Panc1 (cell line): Measurements from ENCODE around the gene COMMD7. TPM values are rescaled to one million over a fixed set of nuclear protein-coding genes. Genes with fewer than 3 reads are reported as not detected.
"Not testable (repeated sequence)": the region's sequence is repeated elsewhere in the genome, so short reads cannot be mapped to it uniquely, and the experiment has no call there.

ENCODE experiments used
- ATAC-seq: fragments of 200-7000 bp; cut with Tn5 transposase; 2 replicates; pipeline ENCODE4 v1.9.1; 2020; ENCODE audit warnings: mild to moderate bottlenecking, moderate library complexity
- BruUV-seq: library from RNA; stranded (reverse); fragments of 400-500 nt; replicated peaks from 2 replicates; lab custom pipeline; 2021; lab: Mats Ljungman, UMichigan
- CTCF ChIA-PET: fragments of 300-600 bp; sonication (Branson Sonifier 250); formaldehyde crosslinking; loops from one replicate; lab custom pipeline; 2022; ENCODE audit warnings: antibody characterized with exemption; lab: Charles Lee
- POLR2A ChIA-PET: fragments of 300-600 bp; sonication (Branson Sonifier 250); formaldehyde crosslinking; loops from one replicate; lab custom pipeline; 2022; ENCODE audit warnings: antibody characterized with exemption; lab: Charles Lee
- DNase-seq: peaks from one replicate; pipeline ENCODE4 v3.0.0-alpha.2; 2010; ENCODE audit warnings: low read depth, low spot score
- H3K27ac ChIP-seq: 2 replicates; pipeline ENCODE4 v1.5.1; 2011; ENCODE audit warnings: mild to moderate bottlenecking, low read length, inconsistent platforms
- H3K27me3 ChIP-seq: fragments of 200-500 bp; sonication (Bioruptor generic); 2 replicates; pipeline ENCODE4 v1.6.0; 2014; ENCODE audit warnings: low read length, inconsistent platforms; ENCODE audit not compliant: control insufficient read depth, insufficient read depth
- H3K36me3 ChIP-seq: fragments of 200-500 bp; sonication (Bioruptor generic); 2 replicates; pipeline ENCODE4 v1.5.1; 2014; ENCODE audit warnings: inconsistent platforms, mild to moderate bottlenecking, low read length, moderate library complexity; ENCODE audit not compliant: control insufficient read depth, insufficient read depth
- H3K4me1 ChIP-seq: 2 replicates; pipeline ENCODE4 v1.5.1; 2011; ENCODE audit warnings: inconsistent platforms, mild to moderate bottlenecking, low read length, moderate library complexity; ENCODE audit not compliant: control insufficient read depth, insufficient read depth
- H3K4me3 ChIP-seq, 2 experiments: 2 replicates each; pipeline ENCODE4 v1.5.1; 2011 to 2012; ENCODE audit warnings: low read depth in 2 of 2, low read length in 2 of 2, mild to moderate bottlenecking in 2 of 2, inconsistent platforms in 1 of 2, moderate library complexity in 1 of 2
- H3K9me3 ChIP-seq: fragments of 200-500 bp; sonication (Bioruptor generic); 2 replicates; pipeline ENCODE4 v1.5.1; 2014; ENCODE audit warnings: low read depth, mild to moderate bottlenecking, inconsistent platforms, low read length, moderate library complexity; ENCODE audit not compliant: control insufficient read depth, insufficient read depth
- POLR2AphosphoS5 ChIP-seq: IDR thresholded peaks from 2 replicates; pipeline ENCODE4 v1.6.1; 2012; ENCODE audit warnings: mild to moderate bottlenecking, low read depth, low read length, moderate library complexity
- SIN3A ChIP-seq: IDR thresholded peaks from 2 replicates; pipeline ENCODE4 v1.6.1; 2012; ENCODE audit warnings: low read depth, mild to moderate bottlenecking, low read length, moderate library complexity, borderline replicate concordance; ENCODE audit not compliant: insufficient read depth
- TCF7L2 ChIP-seq: IDR thresholded peaks from 2 replicates; pipeline ENCODE4 v1.6.1; 2011; ENCODE audit warnings: mild to moderate bottlenecking, low read depth, low read length, inconsistent platforms
- in situ Hi-C: cut with HindIII; loops from 2 replicates; pipeline ENCODE4 v1.10.0; 2016; ENCODE audit warnings: low sequenced_read_pairs, low pct_unique_long_range_greater_than_20kb
- intact Hi-C: fragments of 100-400 bp; cut with micrococcal nuclease; formaldehyde crosslinking; loops from one replicate; pipeline ENCODE4 v1.10.0; 2022; ENCODE audit not compliant: unreplicated experiment
- total RNA-seq: library from RNA; stranded (reverse); gene quantifications from one replicate; pipeline ENCODE4 v1.2.1, GENCODE V29; 2021; ENCODE audit not compliant: unreplicated experiment
- TF ChIP-seq, protein P1 (sequence below), 2 experiments: IDR thresholded peaks; 2 replicates each; pipeline ENCODE4 v1.6.1; 2011 to 2012; ENCODE audit warnings: low read depth in 2 of 2, control low read depth in 1 of 2, low read length in 1 of 2, mild to moderate bottlenecking in 1 of 2, moderate library complexity in 1 of 2; ENCODE audit not compliant: insufficient read depth in 1 of 2
- TF ChIP-seq, protein P2 (sequence below): fragments of 450-650 bp; IDR thresholded peaks from 2 replicates; pipeline ENCODE4 v1.5.1; 2017; ENCODE audit warnings: mild to moderate bottlenecking

Gene COMMD7
- total RNA-seq, 1 experiment from 2014 or later, result 24.8 TPM

DNA sequence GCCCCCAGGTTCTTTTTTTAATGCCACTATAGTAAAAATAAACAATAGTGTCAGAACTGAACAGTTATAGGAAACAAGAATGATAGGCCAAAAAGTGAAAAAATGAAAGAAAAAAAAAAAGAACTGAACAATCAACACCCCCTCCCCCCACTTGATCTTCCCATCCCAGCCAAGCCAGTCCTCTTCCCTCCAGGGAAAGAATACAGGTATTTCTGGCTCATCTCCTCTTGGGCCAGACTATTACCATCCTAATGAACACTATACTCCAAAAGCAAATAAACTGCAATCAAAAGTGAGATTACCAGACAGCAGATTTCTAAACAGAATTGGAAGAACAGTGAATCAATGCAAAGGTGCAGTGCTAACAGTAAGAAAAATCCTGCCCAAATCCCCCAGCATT is 48.2 kb downstream of the COMMD7 start:
- ChIA-PET POLR2A (no interaction called here), CTCF (no interaction called here)
- H3K4me1 ChIP-seq, result no peaks in the 10 kb centered on the region
- TF ChIP-seq, protein P1, sequence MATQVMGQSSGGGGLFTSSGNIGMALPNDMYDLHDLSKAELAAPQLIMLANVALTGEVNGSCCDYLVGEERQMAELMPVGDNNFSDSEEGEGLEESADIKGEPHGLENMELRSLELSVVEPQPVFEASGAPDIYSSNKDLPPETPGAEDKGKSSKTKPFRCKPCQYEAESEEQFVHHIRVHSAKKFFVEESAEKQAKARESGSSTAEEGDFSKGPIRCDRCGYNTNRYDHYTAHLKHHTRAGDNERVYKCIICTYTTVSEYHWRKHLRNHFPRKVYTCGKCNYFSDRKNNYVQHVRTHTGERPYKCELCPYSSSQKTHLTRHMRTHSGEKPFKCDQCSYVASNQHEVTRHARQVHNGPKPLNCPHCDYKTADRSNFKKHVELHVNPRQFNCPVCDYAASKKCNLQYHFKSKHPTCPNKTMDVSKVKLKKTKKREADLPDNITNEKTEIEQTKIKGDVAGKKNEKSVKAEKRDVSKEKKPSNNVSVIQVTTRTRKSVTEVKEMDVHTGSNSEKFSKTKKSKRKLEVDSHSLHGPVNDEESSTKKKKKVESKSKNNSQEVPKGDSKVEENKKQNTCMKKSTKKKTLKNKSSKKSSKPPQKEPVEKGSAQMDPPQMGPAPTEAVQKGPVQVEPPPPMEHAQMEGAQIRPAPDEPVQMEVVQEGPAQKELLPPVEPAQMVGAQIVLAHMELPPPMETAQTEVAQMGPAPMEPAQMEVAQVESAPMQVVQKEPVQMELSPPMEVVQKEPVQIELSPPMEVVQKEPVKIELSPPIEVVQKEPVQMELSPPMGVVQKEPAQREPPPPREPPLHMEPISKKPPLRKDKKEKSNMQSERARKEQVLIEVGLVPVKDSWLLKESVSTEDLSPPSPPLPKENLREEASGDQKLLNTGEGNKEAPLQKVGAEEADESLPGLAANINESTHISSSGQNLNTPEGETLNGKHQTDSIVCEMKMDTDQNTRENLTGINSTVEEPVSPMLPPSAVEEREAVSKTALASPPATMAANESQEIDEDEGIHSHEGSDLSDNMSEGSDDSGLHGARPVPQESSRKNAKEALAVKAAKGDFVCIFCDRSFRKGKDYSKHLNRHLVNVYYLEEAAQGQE (IDR thresholded peaks at IDR 0.05; ENCODE audit: insufficient read depth in 1 of 2, low read depth in 2 of 2, low read length in 1 of 2), result no peak
- TF ChIP-seq, protein P2, sequence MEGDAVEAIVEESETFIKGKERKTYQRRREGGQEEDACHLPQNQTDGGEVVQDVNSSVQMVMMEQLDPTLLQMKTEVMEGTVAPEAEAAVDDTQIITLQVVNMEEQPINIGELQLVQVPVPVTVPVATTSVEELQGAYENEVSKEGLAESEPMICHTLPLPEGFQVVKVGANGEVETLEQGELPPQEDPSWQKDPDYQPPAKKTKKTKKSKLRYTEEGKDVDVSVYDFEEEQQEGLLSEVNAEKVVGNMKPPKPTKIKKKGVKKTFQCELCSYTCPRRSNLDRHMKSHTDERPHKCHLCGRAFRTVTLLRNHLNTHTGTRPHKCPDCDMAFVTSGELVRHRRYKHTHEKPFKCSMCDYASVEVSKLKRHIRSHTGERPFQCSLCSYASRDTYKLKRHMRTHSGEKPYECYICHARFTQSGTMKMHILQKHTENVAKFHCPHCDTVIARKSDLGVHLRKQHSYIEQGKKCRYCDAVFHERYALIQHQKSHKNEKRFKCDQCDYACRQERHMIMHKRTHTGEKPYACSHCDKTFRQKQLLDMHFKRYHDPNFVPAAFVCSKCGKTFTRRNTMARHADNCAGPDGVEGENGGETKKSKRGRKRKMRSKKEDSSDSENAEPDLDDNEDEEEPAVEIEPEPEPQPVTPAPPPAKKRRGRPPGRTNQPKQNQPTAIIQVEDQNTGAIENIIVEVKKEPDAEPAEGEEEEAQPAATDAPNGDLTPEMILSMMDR, result no peak
- TF ChIP-seq SIN3A (no peak), POLR2AphosphoS5 (no peak), TCF7L2 (no peak)
- no peak overlapping the region for H3K4me3 ChIP-seq
- no peaks in the 10 kb centered on the region for H3K27me3 ChIP-seq
- no TSS peak for BruUV-seq
- H3K36me3 ChIP-seq, result no peaks in the 10 kb centered on the region
- no peaks in the 10 kb centered on the region for H3K9me3 ChIP-seq
- no peak overlapping the region for H3K27ac ChIP-seq
- DNase-seq, result no peak
- no peak for ATAC-seq
- in situ Hi-C loops, result no loop called here
- intact Hi-C loops, result no loop called here

DNA sequence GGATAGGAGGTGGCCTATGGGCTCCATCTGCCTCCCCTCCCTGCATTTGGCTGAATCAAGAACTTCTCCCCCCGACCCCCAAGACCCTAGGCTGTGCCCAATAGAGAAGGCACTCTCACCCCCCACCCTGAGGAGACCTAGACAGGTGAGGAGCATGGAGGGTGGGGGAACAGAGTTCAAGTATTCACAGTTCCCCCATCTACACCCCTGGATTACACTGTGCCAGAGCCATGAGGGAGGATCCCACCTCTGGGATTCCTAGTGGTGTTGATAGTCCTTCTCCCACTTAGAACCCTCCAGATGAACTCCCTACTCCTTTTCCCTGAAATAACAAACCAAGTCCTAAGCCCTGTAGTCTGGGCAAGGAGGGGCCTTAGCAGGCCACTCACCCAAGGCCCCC is 54.3 kb downstream of the COMMD7 start:
- DNase-seq, BruUV-seq, POLR2A ChIA-PET, CTCF ChIA-PET, in situ Hi-C loops, H3K27me3 ChIP-seq, H3K4me1 ChIP-seq, H3K27ac ChIP-seq, intact Hi-C loops, H3K36me3 ChIP-seq, H3K9me3 ChIP-seq, H3K4me3 ChIP-seq: not testable (repeated sequence)
- ATAC-seq, result peak; percentile 53; the same call in 1 of the 2 replicates

DNA sequence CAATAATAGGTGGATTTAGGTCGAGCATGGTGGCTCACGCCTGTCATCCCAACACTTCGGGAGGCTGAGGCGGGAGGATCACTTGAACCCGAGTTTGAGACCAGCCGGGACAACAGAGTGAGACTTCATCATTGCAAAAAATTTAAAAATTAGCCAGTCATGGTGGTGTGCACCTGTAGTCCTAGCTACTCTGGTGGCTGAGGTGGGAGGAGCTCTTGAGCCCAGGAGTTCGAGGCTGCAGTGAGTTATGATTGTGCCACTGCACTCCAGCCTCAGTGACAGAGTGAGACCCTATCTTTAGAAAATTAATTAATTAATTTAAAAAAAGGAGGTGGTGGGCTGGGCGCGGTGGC is 56.1 kb downstream of the COMMD7 start:
- no TSS peak for BruUV-seq
- DNase-seq, result no peak
- ChIA-PET CTCF (no interaction called here), POLR2A (no interaction called here)
- intact Hi-C loops, result no loop called here
- TF ChIP-seq, protein P1 (IDR thresholded peaks at IDR 0.05; ENCODE audit: insufficient read depth in 1 of 2, low read depth in 2 of 2, low read length in 1 of 2), result no peak
- TF ChIP-seq TCF7L2, result no peak
- TF ChIP-seq POLR2AphosphoS5, result no peak
- TF ChIP-seq, protein P2, result no peak
- Histone ChIP-seq H3K4me3 (no peak overlapping the region), H3K27ac (no peak overlapping the region), H3K9me3 (no peaks in the 10 kb centered on the region), H3K27me3 (no peaks in the 10 kb centered on the region), H3K4me1 (no peaks in the 10 kb centered on the region), H3K36me3 (no peaks in the 10 kb centered on the region)
- ATAC-seq, result no peak
- in situ Hi-C loops, result no loop called here
